Naive thymus-derived CD4-positive, alpha-beta T cell (primary cell): Measurements from ENCODE around the gene GPS1. TPM values are rescaled to one million over a fixed set of nuclear protein-coding genes. Genes with fewer than 3 reads are reported as not detected.
A peak's percentile ranks its signal among the peaks of the same experiment; 100 is the strongest.
"Not testable (repeated sequence)": the region's sequence is repeated elsewhere in the genome, so short reads cannot be mapped to it uniquely, and the experiment has no call there.

ENCODE experiments used
- ATAC-seq: fragments of 150-1000 bp; cut with Tn5 transposase; 2 replicates; pipeline ENCODE4 v1.10.0; 2021; ENCODE audit warnings: mild to moderate bottlenecking, moderate library complexity
- CTCF ChIA-PET: fragments of 350-600 bp; sonication (Branson Sonifier 250); formaldehyde crosslinking; loops from one replicate; lab custom pipeline; 2021; ENCODE audit warnings: antibody characterized with exemption; lab: Charles Lee
- POLR2A ChIA-PET: fragments of 350-600 bp; sonication (Branson Sonifier 250); formaldehyde crosslinking; loops from one replicate; lab custom pipeline; 2021; ENCODE audit warnings: antibody characterized with exemption, inconsistent platforms; lab: Charles Lee
- DNase-seq, 9 donors: peaks; one replicate each; pipeline versions ENCODE4 v3.0.0 to v3.0.0-alpha.2; 2020 to 2022; ENCODE audit warnings: mixed read lengths in 1 of 9
- H3K27ac ChIP-seq: one replicate; pipeline ENCODE4 v1.7.0; 2013; ENCODE audit warnings: mild to moderate bottlenecking, low read depth, low read length, moderate library complexity
- H3K27me3 ChIP-seq, 2 donors: one replicate each; pipeline ENCODE4 v1.7.0; 2013; ENCODE audit warnings: low read length in 2 of 2, mild to moderate bottlenecking in 2 of 2, moderate library complexity in 2 of 2; ENCODE audit not compliant: control insufficient read depth in 2 of 2, insufficient read depth in 2 of 2
- H3K36me3 ChIP-seq, 3 experiments: 1 replicate in 2 of 3; 2 replicates in 1 of 3; pipeline ENCODE4 v1.7.0; 2013; ENCODE audit warnings: low read length in 3 of 3, mild to moderate bottlenecking in 3 of 3, moderate library complexity in 1 of 3; ENCODE audit not compliant: insufficient read depth in 3 of 3, control insufficient read depth in 2 of 3
- H3K4me1 ChIP-seq, 2 donors: one replicate each; pipeline ENCODE4 v1.7.0; 2013; ENCODE audit warnings: low read length in 2 of 2, mild to moderate bottlenecking in 2 of 2, moderate library complexity in 1 of 2; ENCODE audit not compliant: control insufficient read depth in 2 of 2, insufficient read depth in 2 of 2
- H3K4me3 ChIP-seq: 2 replicates; pipeline ENCODE4 v1.7.0; 2013; ENCODE audit warnings: mild to moderate bottlenecking, low read length
- H3K9me3 ChIP-seq, 3 experiments: 1 replicate in 2 of 3; 2 replicates in 1 of 3; pipeline ENCODE4 v1.7.0; 2013; ENCODE audit warnings: low read length in 3 of 3; ENCODE audit not compliant: control insufficient read depth in 2 of 3
- H3K27ac Mint-ChIP-seq, 9 donors: one replicate each; pipeline ENCODE4 v1.8.0; 2020 to 2022; ENCODE audit warnings: mixed read lengths in 9 of 9, mild to moderate bottlenecking in 8 of 9, moderate library complexity in 5 of 9, inconsistent platforms in 2 of 9
- H3K27me3 Mint-ChIP-seq, 5 donors: one replicate each; pipeline ENCODE4 v1.8.0; 2021 to 2022; ENCODE audit warnings: mixed read lengths in 5 of 5, mild to moderate bottlenecking in 1 of 5
- H3K36me3 Mint-ChIP-seq, 5 donors: one replicate each; pipeline ENCODE4 v1.8.0; 2020 to 2022; ENCODE audit warnings: mixed read lengths in 5 of 5, mild to moderate bottlenecking in 3 of 5, inconsistent platforms in 1 of 5
- H3K4me1 Mint-ChIP-seq, 7 donors: one replicate each; pipeline ENCODE4 v1.8.0; 2020 to 2022; ENCODE audit warnings: mixed read lengths in 7 of 7, mild to moderate bottlenecking in 3 of 7, inconsistent platforms in 1 of 7
- H3K4me3 Mint-ChIP-seq, 10 donors: one replicate each; pipeline ENCODE4 v1.8.0; 2020 to 2022; ENCODE audit warnings: mild to moderate bottlenecking in 10 of 10, mixed read lengths in 10 of 10, moderate library complexity in 6 of 10, inconsistent platforms in 2 of 10
- H3K9me3 Mint-ChIP-seq, 11 donors: one replicate each; pipeline ENCODE4 v1.8.0; 2020 to 2022; ENCODE audit warnings: mixed read lengths in 11 of 11, mild to moderate bottlenecking in 4 of 11, inconsistent platforms in 1 of 11, moderate library complexity in 1 of 11
- intact Hi-C, 2 donors: fragments of 100-400 bp; cut with micrococcal nuclease; formaldehyde crosslinking; loops; one replicate each; pipeline ENCODE4 v1.15.1; 2023
- polyA plus RNA-seq, 2 donors: library from polyadenylated mRNA; unstranded; fragments of 300-500 nt; fragmentation: Illumina TruSeq; gene quantifications; one replicate each; pipeline ENCODE4 v1.2.3, GENCODE V29; 2021
- total RNA-seq, 6 experiments: library from RNA in 5 of 6; stranded (reverse) in 5 of 6; gene quantifications; 1 replicate in 5 of 6; 2 replicates in 1 of 6; pipeline ENCODE4 v1.2.3 and lab custom pipeline; 2021 to 2026

Gene GPS1
- total and polyA plus RNA-seq, 7 experiments from 2014 or later = 68.3 to 124 (median 82.6) TPM

DNA sequence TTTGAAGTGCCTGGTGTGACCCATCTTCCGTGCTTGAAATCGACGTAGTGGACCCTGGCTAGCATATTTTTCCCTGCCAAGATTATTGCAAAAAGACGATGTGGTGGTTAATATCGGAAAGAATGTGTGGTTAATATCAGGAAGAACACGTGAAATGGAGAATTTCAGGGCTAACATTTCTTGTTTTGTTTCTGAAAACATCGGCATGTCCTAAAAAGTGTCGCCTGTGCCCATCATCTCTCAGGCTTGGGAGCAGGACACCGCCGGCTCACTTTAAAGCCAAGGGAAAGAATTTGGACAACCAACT is 13.9 kb upstream of the GPS1 start:
- intact Hi-C loops = loop anchor here (1.0 to 10.0 kb wide), 12 partner anchors 13 to 417 kb away; partner anchors contain the start of genes FASN (in 2 of the 2), GPS1 (in 2 of the 2), LRRC45 (in 2 of the 2) and RFNG (in 2 of the 2)
- H3K4me1 Mint-ChIP-seq = peaks cover 14 to 29% (median 24%) of the 10 kb centered on the region in 7 donors
- ATAC-seq (no peak), DNase-seq (no peak)
- ChIA-PET POLR2A (interaction anchor here (0.6 to 3.1 kb wide), 13 partner anchors 10 to 354 kb away, joined by 3 to 12 read pairs (median 4); partner anchors contain the start of genes ARL16 and HGS), CTCF (interaction anchor here (0.6 to 1.8 kb wide), 14 partner anchors 9 to 419 kb away, joined by 3 to 7 read pairs (median 4); partner anchors contain the start of genes CENPX and LRRC45)
- Histone ChIP-seq H3K36me3 (peaks cover 0 to 6% (median 0%) of the 10 kb centered on the region in 3 experiments), H3K9me3 (no peaks in the 10 kb centered on the region), H3K4me1 (peaks cover 7% of the 10 kb centered on the region in 2 donors), H3K27me3 (no peaks in the 10 kb centered on the region), H3K27ac (peak overlapping the region; percentile 75), H3K4me3 (peak overlapping the region; percentile 71)
- H3K27me3 Mint-ChIP-seq = no peaks in the 10 kb centered on the region
- H3K9me3 Mint-ChIP-seq = no peaks in the 10 kb centered on the region
- peak overlapping the region; percentile 82 to 94 (median 89) for H3K4me3 Mint-ChIP-seq
- peaks cover 0 to 7% (median 6%) of the 10 kb centered on the region in 5 donors for H3K36me3 Mint-ChIP-seq
- H3K27ac Mint-ChIP-seq = peak overlapping the region; percentile 61 to 94 (median 90)

DNA sequence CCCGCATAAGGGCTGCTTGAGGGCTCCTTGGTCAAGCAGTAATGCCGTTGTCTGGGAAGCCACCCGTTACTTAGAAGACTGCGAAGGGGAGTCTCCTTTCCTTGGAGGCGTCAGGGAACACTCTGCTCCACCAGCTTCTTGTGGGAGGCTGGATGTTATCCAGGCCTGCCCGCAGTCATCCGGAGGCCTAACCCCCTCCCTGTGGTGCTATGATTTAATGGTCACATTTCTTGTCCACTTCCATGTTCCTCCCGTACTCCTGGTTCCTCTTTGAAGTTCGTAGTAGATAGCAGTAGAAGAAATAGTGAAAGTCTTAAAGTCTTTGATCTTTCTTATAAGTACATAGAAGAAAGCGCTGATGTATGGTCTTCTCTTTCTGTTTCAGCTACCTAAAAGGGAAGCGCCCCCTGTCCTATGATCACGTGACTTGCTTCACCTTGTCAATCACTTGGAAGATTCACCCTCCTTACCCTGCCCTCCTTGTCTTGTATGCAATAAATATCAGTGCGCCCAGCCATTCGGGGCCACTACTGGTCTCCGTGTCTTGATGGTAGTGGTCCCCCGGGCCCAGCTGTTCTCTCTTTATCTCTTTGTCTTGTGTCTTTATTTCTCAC is 12.8 kb upstream of the GPS1 start:
- Mint-ChIP-seq H3K4me1 (peaks cover 14 to 29% (median 24%) of the 10 kb centered on the region in 7 donors), H3K4me3 (peak overlapping the region in 8 of 10 donors; percentile 10 to 81 (median 28)), H3K27ac (peak overlapping the region in 3 of 9 donors; percentile 2 to 70 (median 41))
- ChIA-PET POLR2A (interaction anchor here (0.5 to 1.8 kb wide), 3 partner anchors 9 to 85 kb away, joined by 3 to 5 read pairs (median 4); no protein-coding TSS in a partner anchor), CTCF (interaction anchor here (1.2 to 1.8 kb wide), 3 partner anchors 12 to 314 kb away, joined by 4 to 6 read pairs (median 4); no protein-coding TSS in a partner anchor)
- H3K4me1 ChIP-seq, H3K9me3 Mint-ChIP-seq, H3K27me3 ChIP-seq, H3K9me3 ChIP-seq, H3K4me3 ChIP-seq, DNase-seq, H3K36me3 ChIP-seq, H3K27me3 Mint-ChIP-seq, ATAC-seq, H3K27ac ChIP-seq, H3K36me3 Mint-ChIP-seq: not testable (repeated sequence)
- intact Hi-C loops = loop anchor here (5.0 to 10.0 kb wide), 5 partner anchors 56 to 416 kb away; partner anchors contain the start of genes ARL16 (in 1 of the 2), CYBC1 (in 1 of the 2), FASN (in 1 of the 2) and HGS (in 1 of the 2)

DNA sequence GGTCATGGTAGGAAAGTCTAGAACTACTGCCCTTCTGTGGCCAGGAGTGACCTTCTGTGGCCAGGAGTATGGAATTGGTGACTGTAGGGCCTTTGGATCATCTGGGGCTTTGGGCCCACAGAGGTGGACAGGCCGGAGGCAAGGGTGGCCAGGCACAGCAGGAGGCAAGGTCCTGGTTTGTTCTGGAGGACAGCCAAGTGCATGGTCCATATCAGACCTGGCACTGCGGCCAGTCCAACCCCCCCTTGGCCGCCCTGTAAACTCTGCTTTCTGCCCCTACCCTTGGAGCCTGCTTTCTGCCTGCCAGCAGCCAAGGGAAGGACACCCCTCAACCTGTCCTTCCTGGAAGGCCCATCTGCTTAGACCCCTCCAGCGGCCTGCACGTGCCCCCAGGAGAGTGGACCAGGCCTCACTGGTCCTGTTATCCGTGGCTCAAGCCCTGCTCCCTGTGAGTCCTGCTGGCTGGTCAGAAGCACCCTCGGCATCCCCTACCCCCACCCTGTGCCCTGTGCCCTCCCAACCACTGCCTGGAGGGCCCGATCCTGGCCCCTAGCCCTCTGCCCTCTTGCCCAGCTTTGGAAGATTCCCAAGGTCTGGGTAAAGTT is 11.9 kb upstream of the GPS1 start:
- no peak overlapping the region for H3K27ac ChIP-seq
- Mint-ChIP-seq H3K9me3 (no peaks in the 10 kb centered on the region), H3K27ac (peak overlapping the region in 1 of 9 donors; percentile 38), H3K4me3 (no peak overlapping the region), H3K4me1 (peaks cover 14 to 29% (median 23%) of the 10 kb centered on the region in 7 donors), H3K36me3 (peaks cover 0 to 7% (median 6%) of the 10 kb centered on the region in 5 donors), H3K27me3 (no peaks in the 10 kb centered on the region)
- H3K9me3 ChIP-seq = no peaks in the 10 kb centered on the region
- DNase-seq = no peak
- ChIA-PET POLR2A (interaction anchor here (0.5 to 1.0 kb wide), 3 partner anchors 12 to 84 kb away, joined by 3 to 4 read pairs (median 3); no protein-coding TSS in a partner anchor), CTCF (no interaction called here)
- no peaks in the 10 kb centered on the region for H3K27me3 ChIP-seq
- H3K4me3 ChIP-seq = no peak overlapping the region
- ATAC-seq = no peak
- intact Hi-C loops = loop anchor here (5.0 to 10.0 kb wide), 5 partner anchors 55 to 415 kb away; partner anchors contain the start of genes ARL16 (in 1 of the 2), CYBC1 (in 1 of the 2), FASN (in 1 of the 2) and HGS (in 1 of the 2)
- H3K36me3 ChIP-seq = peaks cover 0 to 3% (median 0%) of the 10 kb centered on the region in 3 experiments
- H3K4me1 ChIP-seq = peaks cover 7% of the 10 kb centered on the region in 2 donors

DNA sequence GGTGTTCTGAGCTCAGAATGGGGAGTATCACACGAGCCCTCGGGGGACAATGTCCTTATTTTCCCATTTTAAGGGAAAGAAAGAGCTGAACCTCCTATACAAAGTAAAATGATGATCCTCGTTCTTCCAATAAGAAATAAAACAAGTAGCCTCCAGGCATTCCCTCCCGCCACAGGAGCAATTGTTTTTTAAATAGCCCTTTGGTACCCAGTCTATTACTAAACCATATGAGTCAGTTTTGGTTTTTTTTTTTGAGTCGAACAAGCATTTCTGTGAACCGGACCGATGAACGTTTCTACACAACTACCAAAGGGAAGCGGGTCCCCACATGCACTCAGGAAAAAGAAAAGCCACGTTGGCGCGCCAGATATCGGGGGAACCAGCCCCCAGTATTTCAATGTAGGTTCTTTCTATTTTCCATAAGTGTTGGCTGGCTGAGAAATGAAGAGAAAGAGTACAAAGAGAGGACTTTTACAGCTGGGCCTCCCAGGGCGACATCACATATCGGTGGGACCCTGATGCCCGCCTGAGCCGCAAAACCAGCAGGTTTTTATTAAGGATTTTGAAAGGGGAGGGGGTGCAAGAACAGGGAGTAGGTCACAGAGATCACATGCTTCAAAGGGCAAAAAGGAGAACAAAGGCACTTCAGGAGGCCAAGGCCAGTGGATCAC is 10.4 kb upstream of the GPS1 start:
- Mint-ChIP-seq H3K36me3 (peaks cover 0 to 1% (median 0%) of the 10 kb centered on the region in 5 donors), H3K27ac (no peak overlapping the region), H3K9me3 (no peaks in the 10 kb centered on the region), H3K27me3 (no peaks in the 10 kb centered on the region), H3K4me3 (no peak overlapping the region), H3K4me1 (peaks cover 6 to 16% (median 13%) of the 10 kb centered on the region in 7 donors)
- no peak for DNase-seq
- no peak overlapping the region for H3K27ac ChIP-seq
- no peaks in the 10 kb centered on the region for H3K9me3 ChIP-seq
- POLR2A ChIA-PET = no interaction called here
- CTCF ChIA-PET = interaction anchor here (1.0 kb wide), 1 partner anchor 19 kb away, joined by 4 read pairs; the partner anchor contains the start of gene CENPX
- intact Hi-C loops = no loop called here
- peaks cover 0 to 6% of the 10 kb centered on the region in 2 donors for H3K4me1 ChIP-seq
- ATAC-seq = no peak
- no peaks in the 10 kb centered on the region for H3K27me3 ChIP-seq
- no peak overlapping the region for H3K4me3 ChIP-seq
- H3K36me3 ChIP-seq = no peaks in the 10 kb centered on the region

DNA sequence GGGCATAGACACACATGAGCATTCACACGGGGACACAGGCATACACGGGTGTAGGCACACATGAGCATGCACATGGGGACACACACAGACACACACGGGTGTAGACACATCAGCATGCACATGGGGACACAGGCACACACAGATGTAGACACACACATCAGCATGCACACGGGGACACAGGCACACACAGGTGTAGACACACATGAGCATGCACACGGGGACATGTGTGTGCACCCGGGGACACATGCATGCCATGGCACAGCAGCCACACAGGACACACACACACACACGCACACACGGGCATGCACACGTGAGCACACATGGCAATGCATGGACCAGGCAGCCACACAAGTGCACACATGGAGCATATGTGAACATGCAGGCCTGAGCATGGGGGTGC is 9.0 kb upstream of the GPS1 start:
- ATAC-seq (no peak), DNase-seq (no peak)
- no peak overlapping the region for H3K27ac ChIP-seq
- H3K27me3 Mint-ChIP-seq = no peaks in the 10 kb centered on the region
- H3K27me3 ChIP-seq = no peaks in the 10 kb centered on the region
- no peak overlapping the region for H3K4me3 ChIP-seq
- intact Hi-C loops = no loop called here
- peaks cover 4 to 16% (median 12%) of the 10 kb centered on the region in 7 donors for H3K4me1 Mint-ChIP-seq
- H3K27ac Mint-ChIP-seq = peak overlapping the region in 1 of 9 donors; percentile 33
- peaks cover 0 to 13% (median 0%) of the 10 kb centered on the region in 3 experiments for H3K36me3 ChIP-seq
- H3K4me1 ChIP-seq = no peaks in the 10 kb centered on the region
- H3K4me3 Mint-ChIP-seq = no peak overlapping the region
- POLR2A ChIA-PET = no interaction called here
- CTCF ChIA-PET = interaction anchor here (0.6 kb wide), 1 partner anchor 103 kb away, joined by 5 read pairs; no protein-coding TSS in a partner anchor
- H3K9me3 Mint-ChIP-seq = no peaks in the 10 kb centered on the region
- H3K36me3 Mint-ChIP-seq = peaks cover 0 to 8% (median under 1%) of the 10 kb centered on the region in 5 donors
- no peaks in the 10 kb centered on the region for H3K9me3 ChIP-seq

DNA sequence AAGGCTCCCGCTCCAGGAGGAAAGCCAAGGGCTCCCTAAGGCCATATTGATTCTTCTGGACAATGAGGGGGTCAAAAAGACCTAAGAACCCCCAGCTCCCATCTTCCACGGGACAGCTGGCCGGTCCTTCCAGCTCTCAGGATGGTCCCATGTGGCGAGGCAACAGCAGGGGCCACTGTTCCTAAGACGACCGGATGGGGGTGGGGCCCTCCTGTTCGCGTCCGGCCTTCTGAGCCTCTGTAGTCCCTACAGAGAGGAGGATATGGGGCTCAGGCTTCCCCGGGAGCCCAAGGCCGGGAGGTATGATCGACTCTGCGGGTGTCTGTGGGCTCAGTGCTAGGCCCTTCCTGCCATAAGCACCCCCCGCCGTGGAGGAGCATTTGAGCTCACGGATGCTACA is 8.2 kb upstream of the GPS1 start:
- CTCF ChIA-PET = interaction anchor here (0.6 kb wide), 1 partner anchor 238 kb away, joined by 4 read pairs; no protein-coding TSS in a partner anchor

More for the DNA sequence above, 8.2 kb upstream of the GPS1 start:
- DNase-seq = no peak
- no peak for ATAC-seq
- Mint-ChIP-seq H3K27me3 (no peaks in the 10 kb centered on the region), H3K9me3 (no peaks in the 10 kb centered on the region), H3K4me3 (no peak overlapping the region), H3K27ac (no peak overlapping the region), H3K36me3 (peaks cover 0 to 9% (median 2%) of the 10 kb centered on the region in 5 donors), H3K4me1 (peaks cover 0 to 12% (median 7%) of the 10 kb centered on the region in 7 donors)
- no peak overlapping the region for H3K4me3 ChIP-seq
- peaks cover 0 to 22% (median 0%) of the 10 kb centered on the region in 3 experiments for H3K36me3 ChIP-seq
- intact Hi-C loops = no loop called here
- H3K4me1 ChIP-seq = no peaks in the 10 kb centered on the region
- no peaks in the 10 kb centered on the region for H3K27me3 ChIP-seq
- POLR2A ChIA-PET = interaction anchor here (0.6 kb wide), 1 partner anchor 27 kb away, joined by 4 read pairs; no protein-coding TSS in a partner anchor
- no peak overlapping the region for H3K27ac ChIP-seq
- H3K9me3 ChIP-seq = no peaks in the 10 kb centered on the region
